ENCODE measurements around the gene NINL.

Gene NINL

DNA sequence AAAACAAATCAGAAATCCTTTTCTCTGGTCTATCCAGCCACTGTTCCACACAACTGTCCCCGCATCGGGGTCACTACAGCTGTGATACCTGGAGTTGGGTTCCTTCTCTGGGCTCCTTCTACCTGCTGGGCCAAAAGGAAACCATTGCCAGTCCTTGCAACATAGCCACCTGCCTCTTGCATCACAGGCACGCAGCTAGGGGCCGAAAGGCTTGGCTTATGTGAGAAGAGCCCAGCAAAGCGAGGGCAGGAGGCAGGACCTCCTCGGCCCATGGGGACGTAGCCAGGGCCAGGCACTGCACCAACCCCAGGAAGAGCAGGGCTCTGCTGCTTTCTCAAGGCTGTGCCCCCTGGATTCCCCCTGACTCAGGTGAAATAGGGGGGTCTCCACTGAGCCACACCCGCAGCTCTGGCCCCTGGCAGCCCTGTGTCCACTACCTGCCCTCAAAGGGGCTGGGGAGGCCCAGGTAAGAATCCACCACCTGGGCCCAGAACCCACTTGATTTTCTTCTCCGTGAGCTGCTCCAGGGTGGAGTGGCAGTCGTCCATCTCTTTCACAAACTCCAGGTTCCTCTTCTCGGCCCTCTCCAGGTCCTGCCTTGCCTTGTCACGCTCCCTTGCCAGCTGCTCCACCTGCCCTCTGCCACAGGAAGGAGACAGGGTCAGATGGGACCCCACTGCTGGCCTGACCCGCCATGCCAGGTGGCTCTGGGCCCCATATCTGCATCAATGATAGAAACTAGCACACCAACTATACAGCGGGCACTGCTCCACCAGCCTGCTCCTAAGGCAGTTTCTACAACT is 89.0 kb downstream of the NINL start:
- no peak overlapping the region for H3K9ac ChIP-seq (ENCODE audit: low read depth, low read length, poor library complexity)
- H3K4me1 ChIP-seq (ENCODE audit: control insufficient read depth in 2 of 2, insufficient read depth in 1 of 2, low read depth in 1 of 2, low read length in 2 of 2): no peaks in the 10 kb centered on the region
- H3K14ac ChIP-seq (ENCODE audit: low read length): peak overlapping the region; percentile 84
- no peak for DNase-seq (ENCODE audit: low spot score)
- H3K4me2 ChIP-seq (ENCODE audit: insufficient read depth, low read length, poor library complexity, severe bottlenecking): no peak overlapping the region
- H3K27ac ChIP-seq (replicated peaks; ENCODE audit: low read length): no peak overlapping the region
- H3K18ac ChIP-seq (ENCODE audit: low read length): peak overlapping the region; percentile 71
- no peak overlapping the region for H2AFZ ChIP-seq (ENCODE audit: low read length)
- H3K23ac ChIP-seq (ENCODE audit: low read depth, low read length, poor library complexity): peak overlapping the region; percentile 34
- peaks cover 11 to 68% of the 10 kb centered on the region in 2 donors for H3K36me3 ChIP-seq (replicated peaks in 1 of 2; ENCODE audit: control insufficient read depth in 2 of 2, insufficient read depth in 2 of 2, low read length in 2 of 2)
- H2AK5ac ChIP-seq (ENCODE audit: low read depth, low read length): no peak overlapping the region
- no peak overlapping the region for H2BK15ac ChIP-seq (ENCODE audit: low read length)
- no peak overlapping the region for H2BK12ac ChIP-seq (ENCODE audit: low read length)
- H3K27me3 ChIP-seq (ENCODE audit: control insufficient read depth in 3 of 3, insufficient read depth in 3 of 3, low read depth in 1 of 3, low read length in 3 of 3): no peaks in the 10 kb centered on the region
- peaks cover 0 to 4% of the 10 kb centered on the region in 2 donors for H3K9me3 ChIP-seq (replicated peaks in 1 of 2; ENCODE audit: control insufficient read depth in 2 of 2, insufficient read depth in 1 of 2, low read depth in 1 of 2, low read length in 2 of 2)
- H4K91ac ChIP-seq (ENCODE audit: low read depth, low read length, poor library complexity): no peak overlapping the region
- no peak overlapping the region for H2BK120ac ChIP-seq (ENCODE audit: low read depth, low read length)
- no peaks in the 10 kb centered on the region for H3K79me1 ChIP-seq (ENCODE audit: low read depth, low read length)
- H3K4me3 ChIP-seq (ENCODE audit: low read length in 2 of 2): no peak overlapping the region
- H3K4ac ChIP-seq (ENCODE audit: low read length): no peak overlapping the region
- H2BK5ac ChIP-seq (ENCODE audit: low read length): no peak overlapping the region
- no CpG with 5 or more reads among the region's 14 CpGs for WGBS, 2 donors (ENCODE audit: extremely low coverage in 2 of 2, insufficient read length in 2 of 2, insufficient replicate concordance in 1 of 2)
- H4K8ac ChIP-seq (ENCODE audit: low read depth, low read length): no peak overlapping the region

- Histone ChIP-seq H3K4me2 (ENCODE audit: insufficient read depth, low read length, poor library complexity, severe bottlenecking) (no peak overlapping the region), H3K18ac (ENCODE audit: low read length) (peak overlapping the region; percentile 20), H2BK5ac (ENCODE audit: low read length) (peak overlapping the region; percentile 44), H3K79me1 (ENCODE audit: low read depth, low read length) (no peaks in the 10 kb centered on the region), H2AFZ (ENCODE audit: low read length) (no peak overlapping the region), H3K36me3 (replicated peaks in 1 of 2; ENCODE audit: control insufficient read depth in 2 of 2, insufficient read depth in 2 of 2, low read length in 2 of 2) (peaks cover 15 to 67% of the 10 kb centered on the region in 2 donors), H3K23ac (ENCODE audit: low read depth, low read length, poor library complexity) (peak overlapping the region; percentile 1), H2BK12ac (ENCODE audit: low read length) (no peak overlapping the region), H3K4me1 (ENCODE audit: control insufficient read depth in 2 of 2, insufficient read depth in 1 of 2, low read depth in 1 of 2, low read length in 2 of 2) (no peaks in the 10 kb centered on the region), H2BK15ac (ENCODE audit: low read length) (no peak overlapping the region), H3K27me3 (ENCODE audit: control insufficient read depth in 3 of 3, insufficient read depth in 3 of 3, low read depth in 1 of 3, low read length in 3 of 3) (no peaks in the 10 kb centered on the region), H4K91ac (ENCODE audit: low read depth, low read length, poor library complexity) (no peak overlapping the region), H3K4ac (ENCODE audit: low read length) (no peak overlapping the region), H2AK5ac (ENCODE audit: low read depth, low read length) (no peak overlapping the region), H4K8ac (ENCODE audit: low read depth, low read length) (no peak overlapping the region), H2BK120ac (ENCODE audit: low read depth, low read length) (no peak overlapping the region), H3K9ac (ENCODE audit: low read depth, low read length, poor library complexity) (no peak overlapping the region), H3K9me3 (replicated peaks in 1 of 2; ENCODE audit: control insufficient read depth in 2 of 2, insufficient read depth in 1 of 2, low read depth in 1 of 2, low read length in 2 of 2) (peaks cover 0 to 4% of the 10 kb centered on the region in 2 donors), H3K27ac (replicated peaks; ENCODE audit: low read length) (no peak overlapping the region), H3K4me3 (ENCODE audit: low read length in 2 of 2) (no peak overlapping the region), H3K14ac (ENCODE audit: low read length) (no peak overlapping the region)
- DNase-seq (ENCODE audit: low spot score): no peak
- no CpG with 5 or more reads among the region's 18 CpGs for WGBS, 2 donors (ENCODE audit: extremely low coverage in 2 of 2, insufficient read length in 2 of 2, insufficient replicate concordance in 1 of 2)
Measured at GRCh38 chr20:25495189-25495824, 90.0 kb downstream of the NINL start.

GRCh38 chr20:25494506-25495188 is 90.7 kb downstream of the NINL start:
- Histone ChIP-seq H3K9me3 (replicated peaks in 1 of 2; ENCODE audit: control insufficient read depth in 2 of 2, insufficient read depth in 1 of 2, low read depth in 1 of 2, low read length in 2 of 2) (peaks cover 0 to 4% of the 10 kb centered on the region in 2 donors), H4K8ac (ENCODE audit: low read depth, low read length) (no peak overlapping the region), H2BK12ac (ENCODE audit: low read length) (no peak overlapping the region), H3K23ac (ENCODE audit: low read depth, low read length, poor library complexity) (peak overlapping the region; percentile 75), H4K91ac (ENCODE audit: low read depth, low read length, poor library complexity) (peak overlapping the region; percentile 64), H2BK120ac (ENCODE audit: low read depth, low read length) (peak overlapping the region; percentile 31), H3K4me2 (ENCODE audit: insufficient read depth, low read length, poor library complexity, severe bottlenecking) (no peak overlapping the region), H3K4ac (ENCODE audit: low read length) (no peak overlapping the region), H3K4me3 (ENCODE audit: low read length in 2 of 2) (no peak overlapping the region), H3K36me3 (replicated peaks in 1 of 2; ENCODE audit: control insufficient read depth in 2 of 2, insufficient read depth in 2 of 2, low read length in 2 of 2) (peaks cover 16 to 65% of the 10 kb centered on the region in 2 donors), H2AK5ac (ENCODE audit: low read depth, low read length) (no peak overlapping the region), H3K9ac (ENCODE audit: low read depth, low read length, poor library complexity) (no peak overlapping the region), H3K27ac (replicated peaks; ENCODE audit: low read length) (no peak overlapping the region), H2AFZ (ENCODE audit: low read length) (no peak overlapping the region), H2BK5ac (ENCODE audit: low read length) (peak overlapping the region; percentile 44), H3K4me1 (ENCODE audit: control insufficient read depth in 2 of 2, insufficient read depth in 1 of 2, low read depth in 1 of 2, low read length in 2 of 2) (peaks cover 0 to 3% of the 10 kb centered on the region in 2 donors), H3K79me1 (ENCODE audit: low read depth, low read length) (no peaks in the 10 kb centered on the region), H2BK15ac (ENCODE audit: low read length) (no peak overlapping the region), H3K14ac (ENCODE audit: low read length) (peak overlapping the region; percentile 89), H3K27me3 (ENCODE audit: control insufficient read depth in 3 of 3, insufficient read depth in 3 of 3, low read depth in 1 of 3, low read length in 3 of 3) (no peaks in the 10 kb centered on the region), H3K18ac (ENCODE audit: low read length) (peak overlapping the region; percentile 42)
- WGBS, 2 donors (ENCODE audit: extremely low coverage in 2 of 2, insufficient read length in 2 of 2, insufficient replicate concordance in 1 of 2): no CpG with 5 or more reads among the region's 17 CpGs
- no peak for DNase-seq (ENCODE audit: low spot score)

Measured in neuronal stem cell (in vitro differentiated cells).